GM12892 (cell line): ENCODE measurements around the gene PABPN1L.

Source experiments
- DNase-seq: peaks from one replicate; pipeline ENCODE4 v3.0.0; 2011; ENCODE audit not compliant: insufficient read length
- FAIRE-seq: peaks from 2 replicates; lab custom pipeline; 2011; peaks lifted over from hg19 to GRCh38; lab: Jason Lieb, UNC
- POLR2A ChIP-seq: IDR thresholded peaks from 2 replicates; pipeline ENCODE4 v1.6.1; 2011; ENCODE audit warnings: low read depth, low read length, control low read depth
- POLR2AphosphoS5 ChIP-seq: IDR thresholded peaks from 2 replicates; pipeline ENCODE4 v1.6.1; 2011; ENCODE audit warnings: low read depth, low read length, control low read depth
- TAF1 ChIP-seq: IDR thresholded peaks from 2 replicates; pipeline ENCODE4 v1.6.1; 2011; ENCODE audit warnings: low read depth, mild to moderate bottlenecking, control low read depth, low read length, borderline replicate concordance

Gene PABPN1L

DNA sequence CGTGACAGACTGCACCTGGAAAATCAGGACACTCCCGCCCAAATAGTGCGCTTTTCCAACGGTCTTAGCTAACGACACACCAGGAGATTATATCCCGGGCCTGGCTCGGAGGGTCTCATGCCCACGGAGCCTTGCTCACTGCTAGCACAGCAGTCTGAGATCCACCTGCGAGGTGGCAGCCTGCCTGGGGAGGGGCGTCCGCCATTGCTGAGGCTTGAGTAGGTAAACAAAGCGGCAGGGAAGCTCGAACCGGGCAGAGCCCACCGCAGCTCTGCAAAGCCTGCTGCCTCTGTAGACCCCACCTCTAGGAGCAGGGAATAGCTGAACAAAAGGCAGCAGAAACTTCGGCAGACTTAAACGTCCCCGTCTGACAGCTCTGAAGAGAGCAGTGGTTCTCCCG lies 14.8 kb downstream of the PABPN1L start:
- no peak for FAIRE-seq
- no peak for DNase-seq
- TF ChIP-seq POLR2A = no peak
- no peak for TF ChIP-seq POLR2AphosphoS5
- TF ChIP-seq TAF1 = no peak

DNA sequence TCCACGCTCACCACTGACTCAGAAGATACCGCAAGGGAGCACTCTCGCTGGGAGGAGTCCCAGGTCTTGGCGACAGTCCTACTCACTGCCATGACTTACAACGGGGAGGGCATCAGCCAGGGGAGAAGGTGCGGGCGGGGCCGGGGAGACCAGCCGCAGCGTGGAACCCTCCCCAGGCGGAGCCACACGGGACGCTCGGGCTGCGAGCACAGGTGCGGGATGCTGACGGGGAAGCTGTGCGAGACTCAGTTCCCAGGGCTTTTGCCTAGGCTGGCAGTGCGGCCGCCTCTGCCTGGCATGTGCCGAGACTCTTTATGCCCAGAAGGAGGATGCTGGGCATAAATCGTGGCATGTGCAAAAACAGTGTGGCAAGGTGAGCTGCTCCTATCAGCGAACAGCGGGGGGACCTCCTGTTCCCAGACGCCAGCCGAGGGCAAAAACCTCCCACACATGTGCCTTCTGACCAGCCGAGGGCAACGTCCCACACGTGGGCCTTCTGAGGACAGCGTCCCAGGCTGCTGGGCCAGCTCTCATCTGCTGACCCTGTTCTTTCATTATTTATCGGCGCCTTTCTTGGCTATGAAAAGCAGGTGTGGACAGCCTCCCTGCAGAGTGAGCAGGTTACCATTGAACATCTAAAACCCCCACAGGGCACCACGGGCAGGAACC lies 15.8 kb downstream of the PABPN1L start:
- no peak for TF ChIP-seq POLR2AphosphoS5
- TF ChIP-seq POLR2A = no peak
- TF ChIP-seq TAF1 = no peak
- FAIRE-seq (no peak), DNase-seq (no peak)

GRCh38 chr16:88848557-88848956 lies 17.9 kb downstream of the PABPN1L start:
- TF ChIP-seq POLR2AphosphoS5 (no peak), TAF1 (no peak), POLR2A (no peak)
- DNase-seq (no peak), FAIRE-seq (no peak)

DNA sequence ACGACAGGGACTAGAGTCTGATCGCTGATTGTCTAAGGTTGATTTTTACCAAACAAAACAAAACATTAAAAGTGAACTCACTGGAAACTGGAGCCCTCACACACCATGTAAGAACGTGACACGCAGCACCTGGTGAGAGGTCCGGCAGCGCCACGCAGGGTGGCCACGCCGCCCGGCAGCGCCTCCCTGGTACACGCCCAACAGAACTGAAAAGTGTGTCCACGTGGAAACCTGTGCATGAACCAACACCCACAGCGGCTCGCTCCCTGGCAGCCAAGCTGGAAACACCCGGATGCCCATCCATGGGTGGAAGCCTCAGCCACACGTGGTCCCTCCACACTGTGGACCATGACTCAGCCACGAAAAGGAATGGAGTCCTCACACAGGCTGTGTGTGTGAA lies 18.8 kb downstream of the PABPN1L start:
- DNase-seq = no peak
- FAIRE-seq = no peak
- no peak for TF ChIP-seq TAF1

- FAIRE-seq (no peak), DNase-seq (no peak)
- no peak for TF ChIP-seq POLR2A
- no peak for TF ChIP-seq POLR2AphosphoS5
- no peak for TF ChIP-seq TAF1
Measured at GRCh38 chr16:88846088-88846487, 20.4 kb downstream of the PABPN1L start.

DNA sequence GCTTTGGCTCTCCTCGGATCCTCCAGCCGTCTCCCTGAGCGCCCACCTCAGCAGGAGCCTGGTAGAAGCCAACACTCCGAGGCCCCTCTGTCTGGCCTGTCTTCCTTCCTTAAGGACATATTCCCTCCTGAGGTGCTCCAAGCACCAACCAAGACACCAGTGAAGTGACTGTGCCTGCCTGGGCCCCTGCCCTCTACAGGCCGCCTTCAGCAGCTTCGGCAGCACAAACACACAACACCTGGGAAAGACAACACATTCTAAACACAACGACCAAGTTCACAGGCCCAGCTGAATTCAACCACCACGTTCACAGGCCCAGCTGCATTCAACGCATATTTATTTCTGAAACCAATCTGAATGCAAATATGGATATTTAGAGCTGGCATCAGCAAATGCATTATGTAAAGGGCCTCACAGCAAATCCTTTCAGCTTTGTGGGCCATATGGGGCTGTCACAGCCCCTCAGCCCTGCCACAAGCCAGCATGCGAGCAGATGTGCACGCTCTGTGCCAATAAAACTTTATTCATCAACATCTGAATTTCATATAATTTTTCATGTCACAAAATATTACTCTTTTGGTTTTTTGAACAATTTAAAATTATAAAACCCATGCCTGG lies 21.9 kb downstream of the PABPN1L start:
- FAIRE-seq (no peak), DNase-seq (no peak)
- TF ChIP-seq POLR2A = no peak
- TF ChIP-seq POLR2AphosphoS5 = no peak
- TF ChIP-seq TAF1 = no peak

DNA sequence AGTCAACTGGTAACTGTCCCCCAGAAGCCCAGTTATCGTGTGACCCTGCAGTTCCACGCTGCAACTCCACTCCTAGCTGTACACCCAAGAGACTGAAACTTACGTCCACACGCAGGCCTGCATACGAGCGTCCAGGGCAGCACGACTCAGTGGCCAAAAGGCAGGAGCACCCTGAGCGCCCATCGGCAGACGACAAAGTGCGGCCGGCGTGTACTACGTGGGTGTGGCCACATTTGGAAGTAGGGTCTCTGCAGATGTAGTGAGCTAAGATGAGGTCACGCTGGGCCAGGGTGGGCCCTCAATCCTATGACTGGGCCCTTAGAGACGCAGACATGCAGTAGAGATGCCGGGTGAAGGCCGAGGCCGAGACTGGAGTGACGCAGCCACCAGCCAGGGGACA lies 23.2 kb downstream of the PABPN1L start:
- DNase-seq = no peak
- TF ChIP-seq POLR2AphosphoS5 (no peak), TAF1 (no peak), POLR2A (no peak)
- FAIRE-seq = no peak

GRCh38 chr16:88842806-88843205 lies 23.7 kb downstream of the PABPN1L start:
- no peak for FAIRE-seq
- TF ChIP-seq TAF1 = no peak
- no peak for TF ChIP-seq POLR2A
- no peak for TF ChIP-seq POLR2AphosphoS5
- no peak for DNase-seq

DNA sequence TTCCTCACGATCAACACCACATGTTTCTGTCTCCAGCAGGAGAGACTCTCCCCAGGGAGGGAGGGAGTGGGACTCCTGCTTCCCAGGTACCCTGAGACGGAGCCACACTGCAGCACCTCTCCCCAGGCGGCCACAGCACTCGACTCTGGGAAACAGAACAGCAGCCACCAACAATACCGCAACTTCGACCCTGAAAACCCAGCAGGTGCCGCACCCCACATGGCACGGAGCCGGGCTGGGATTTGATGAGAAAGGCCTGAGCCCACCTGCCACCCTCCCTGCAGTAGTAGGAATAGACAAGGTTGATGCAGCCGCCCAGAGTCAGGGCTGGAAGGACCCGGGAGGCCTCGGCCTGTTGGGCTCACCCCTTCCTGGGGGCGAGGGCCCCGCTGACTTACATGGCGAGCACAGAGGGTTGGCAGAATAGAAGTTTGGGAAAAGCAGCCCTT lies 24.1 kb downstream of the PABPN1L start:
- FAIRE-seq = no peak
- TF ChIP-seq POLR2A (no peak), TAF1 (no peak), POLR2AphosphoS5 (no peak)
- no peak for DNase-seq

- DNase-seq = no peak
- TF ChIP-seq POLR2AphosphoS5 = no peak
- no peak for TF ChIP-seq TAF1
- TF ChIP-seq POLR2A = no peak
- FAIRE-seq = no peak
Measured at GRCh38 chr16:88841521-88842307, 24.7 kb downstream of the PABPN1L start.

DNA sequence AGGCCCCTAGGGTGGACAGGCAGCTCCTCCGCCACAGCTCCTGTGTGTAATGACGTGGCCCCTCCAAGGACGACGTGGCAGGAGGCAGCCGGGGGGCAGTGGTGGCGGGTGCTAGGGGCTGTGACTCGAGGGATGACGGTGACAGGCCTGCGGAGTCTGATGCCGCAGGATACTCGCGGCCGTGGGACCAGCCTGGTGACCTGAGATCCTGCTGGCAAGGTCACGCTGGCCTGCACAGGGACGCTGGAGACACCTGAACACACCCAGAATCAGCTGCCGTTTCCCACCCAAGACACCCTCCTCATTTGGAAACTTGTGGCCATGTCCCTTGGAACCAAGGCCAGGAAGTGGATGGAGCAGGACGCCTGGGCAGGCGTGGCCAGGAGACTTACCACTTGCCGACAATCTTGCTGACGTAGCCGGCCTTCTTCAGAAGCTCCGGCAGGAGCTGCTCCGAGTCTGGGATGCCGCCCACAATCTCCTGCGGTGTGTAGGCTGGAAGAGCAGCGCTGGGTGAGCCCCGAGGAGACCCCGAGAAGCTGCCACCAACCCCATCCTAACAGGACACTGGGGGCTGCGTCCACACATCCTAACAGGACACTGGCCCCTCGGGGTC lies 25.8 kb downstream of the PABPN1L start:
- DNase-seq = no peak
- no peak for FAIRE-seq
- no peak for TF ChIP-seq TAF1
